Glutamatergic neuron (in vitro differentiated cells): Measurements from ENCODE around the gene RARA. TPM values are rescaled to one million over a fixed set of nuclear protein-coding genes. Genes with fewer than 3 reads are reported as not detected.

ENCODE experiments used
- DNase-seq: peaks from one replicate; pipeline ENCODE4 v3.0.0; 2022
- H3K27ac Mint-ChIP-seq: one replicate; pipeline ENCODE4 v1.8.0; 2020; ENCODE audit warnings: mild to moderate bottlenecking, mixed read lengths, inconsistent platforms; ENCODE audit not compliant: unreplicated experiment
- H3K27me3 Mint-ChIP-seq: one replicate; pipeline ENCODE4 v1.8.0; 2020; ENCODE audit warnings: mild to moderate bottlenecking, moderate library complexity, mixed read lengths, inconsistent platforms; ENCODE audit not compliant: unreplicated experiment
- H3K36me3 Mint-ChIP-seq: one replicate; pipeline ENCODE4 v1.8.0; 2020; ENCODE audit warnings: mild to moderate bottlenecking, mixed read lengths, inconsistent platforms; ENCODE audit not compliant: unreplicated experiment
- H3K4me1 Mint-ChIP-seq: one replicate; pipeline ENCODE4 v1.8.0; 2020; ENCODE audit warnings: mild to moderate bottlenecking, low read depth, mixed read lengths, inconsistent platforms; ENCODE audit not compliant: unreplicated experiment
- H3K4me3 Mint-ChIP-seq: one replicate; pipeline ENCODE4 v1.8.0; 2020; ENCODE audit warnings: mild to moderate bottlenecking, mixed read lengths, inconsistent platforms; ENCODE audit not compliant: unreplicated experiment
- H3K9me3 Mint-ChIP-seq: one replicate; pipeline ENCODE4 v1.8.0; 2020; ENCODE audit warnings: mild to moderate bottlenecking, moderate library complexity, mixed read lengths, inconsistent platforms; ENCODE audit not compliant: unreplicated experiment
- long read RNA-seq: library from polyadenylated mRNA; unstranded; transcript quantifications from one replicate; pipeline ENCODE4 v2.0.0, GENCODE V29; 2020; ENCODE audit not compliant: unreplicated experiment
- total RNA-seq: library from RNA; stranded (reverse); fragmentation: NEBNext Ultra II Directional; extraction: Animal tissue kit (Norgen Biotek cat#: 25700); gene quantifications from one replicate; pipeline ENCODE4 v1.2.1, GENCODE V29; 2021; ENCODE audit not compliant: unreplicated experiment
- TF ChIP-seq, protein P1 (sequence below): fragments of 200-600 bp; sonication (generic); IDR thresholded peaks from one replicate; pipeline ENCODE4 v1.5.0; 2021; ENCODE audit not compliant: partially characterized antibody, unreplicated experiment

The RARA gene
- 26.2 TPM for total RNA-seq
- long read RNA-seq, partial matches to known transcripts = 0 of 7 reads
- long read RNA-seq, other reads (novel, unspliced or antisense) = 4 of 7 reads

DNA sequence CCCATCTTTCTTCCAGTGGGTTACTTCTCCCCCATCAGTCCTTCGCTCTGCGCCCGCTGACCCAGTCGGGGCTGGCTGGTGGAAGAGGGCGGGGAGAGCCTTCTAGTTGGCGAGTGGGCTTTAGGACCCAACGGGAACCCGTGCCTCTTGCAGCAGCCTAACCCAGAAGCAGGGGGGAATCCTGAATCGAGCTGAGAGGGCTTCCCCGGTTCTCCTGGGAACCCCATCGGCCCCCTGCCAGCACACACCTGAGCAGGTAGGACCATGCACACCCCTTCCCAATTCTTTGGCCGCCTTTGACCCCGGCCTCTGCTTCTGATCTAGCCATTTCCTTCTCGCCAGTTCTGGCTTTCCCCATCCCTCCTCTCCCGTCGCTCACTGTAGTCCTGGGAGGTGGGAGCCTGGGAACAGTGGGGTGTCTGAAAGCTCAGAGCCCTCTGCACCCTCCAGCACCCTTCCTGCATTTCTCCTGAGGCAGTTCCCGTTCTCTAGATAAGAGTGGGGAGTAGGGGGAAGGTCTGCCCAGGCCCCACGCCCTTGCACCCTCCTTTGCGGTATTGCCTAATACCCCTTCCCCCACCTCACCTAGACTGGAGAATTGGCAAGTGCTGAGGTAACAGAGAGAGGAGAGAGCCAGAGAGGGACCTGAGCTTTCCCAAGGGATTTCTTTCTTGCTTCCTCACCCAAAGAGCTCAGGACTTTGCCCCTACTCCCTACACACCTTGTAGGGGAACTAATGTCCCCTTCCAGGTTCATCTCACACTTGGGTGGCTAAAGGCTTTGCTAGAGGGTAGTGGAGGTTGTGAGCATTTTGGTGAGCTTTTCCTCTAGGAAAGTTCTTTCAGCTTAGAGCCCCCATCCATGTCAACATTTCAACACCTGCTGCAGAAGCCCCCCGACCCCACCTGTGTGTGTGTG is at the start of gene RARA:
TSS of gene RARA (plus strand) at position 150 of the 918 bp plus-strand sequence. CDS start 22,039 bp downstream, outside the sequence.
- peak; percentile 69 for DNase-seq
- Mint-ChIP-seq H3K4me3 (no peak within 1 kb of the TSS), H3K27me3 (peaks cover 13% of the 10 kb centered on the region), H3K4me1 (peaks cover 22% of the 10 kb centered on the region), H3K27ac (peak within 1 kb of the TSS; percentile 75), H3K9me3 (no peaks in the 10 kb centered on the region), H3K36me3 (no peaks in the 10 kb centered on the region)
- TF ChIP-seq, protein P1, sequence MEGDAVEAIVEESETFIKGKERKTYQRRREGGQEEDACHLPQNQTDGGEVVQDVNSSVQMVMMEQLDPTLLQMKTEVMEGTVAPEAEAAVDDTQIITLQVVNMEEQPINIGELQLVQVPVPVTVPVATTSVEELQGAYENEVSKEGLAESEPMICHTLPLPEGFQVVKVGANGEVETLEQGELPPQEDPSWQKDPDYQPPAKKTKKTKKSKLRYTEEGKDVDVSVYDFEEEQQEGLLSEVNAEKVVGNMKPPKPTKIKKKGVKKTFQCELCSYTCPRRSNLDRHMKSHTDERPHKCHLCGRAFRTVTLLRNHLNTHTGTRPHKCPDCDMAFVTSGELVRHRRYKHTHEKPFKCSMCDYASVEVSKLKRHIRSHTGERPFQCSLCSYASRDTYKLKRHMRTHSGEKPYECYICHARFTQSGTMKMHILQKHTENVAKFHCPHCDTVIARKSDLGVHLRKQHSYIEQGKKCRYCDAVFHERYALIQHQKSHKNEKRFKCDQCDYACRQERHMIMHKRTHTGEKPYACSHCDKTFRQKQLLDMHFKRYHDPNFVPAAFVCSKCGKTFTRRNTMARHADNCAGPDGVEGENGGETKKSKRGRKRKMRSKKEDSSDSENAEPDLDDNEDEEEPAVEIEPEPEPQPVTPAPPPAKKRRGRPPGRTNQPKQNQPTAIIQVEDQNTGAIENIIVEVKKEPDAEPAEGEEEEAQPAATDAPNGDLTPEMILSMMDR = no peak

GRCh38 chr17:40259505-40259904 is 49.5 kb upstream of the RARA start:
- DNase-seq = no peak
- Mint-ChIP-seq H3K9me3 (no peaks in the 10 kb centered on the region), H3K27me3 (peaks cover 2% of the 10 kb centered on the region), H3K36me3 (peaks cover 4% of the 10 kb centered on the region), H3K4me3 (no peak overlapping the region), H3K4me1 (no peaks in the 10 kb centered on the region), H3K27ac (no peak overlapping the region)
- TF ChIP-seq, protein P1 = no peak

GRCh38 chr17:40260528-40260927 is 48.5 kb upstream of the RARA start:
- H3K27me3 Mint-ChIP-seq = peaks cover 2% of the 10 kb centered on the region
- H3K4me1 Mint-ChIP-seq = no peaks in the 10 kb centered on the region
- H3K27ac Mint-ChIP-seq = no peak overlapping the region
- no peak for DNase-seq
- H3K4me3 Mint-ChIP-seq = no peak overlapping the region
- H3K9me3 Mint-ChIP-seq = no peaks in the 10 kb centered on the region
- TF ChIP-seq, protein P1 = no peak
- peaks cover 4% of the 10 kb centered on the region for H3K36me3 Mint-ChIP-seq

- H3K4me3 Mint-ChIP-seq = no peak overlapping the region
- H3K27me3 Mint-ChIP-seq = no peaks in the 10 kb centered on the region
- TF ChIP-seq, protein P1 = no peak
- DNase-seq = no peak
- H3K36me3 Mint-ChIP-seq = peaks cover 4% of the 10 kb centered on the region
- no peaks in the 10 kb centered on the region for H3K9me3 Mint-ChIP-seq
- H3K4me1 Mint-ChIP-seq = no peaks in the 10 kb centered on the region
- no peak overlapping the region for H3K27ac Mint-ChIP-seq
Observed at GRCh38 chr17:40264458-40265185, 44.4 kb upstream of the RARA start.
